HUES64 (cell line): Measurements from ENCODE around the gene SH3PXD2A.

Experiments
- H3K27ac ChIP-seq: 2 replicates; pipeline ENCODE4 v1.7.0; 2013; ENCODE audit warnings: low read depth, low read length, inconsistent platforms
- H3K27me3 ChIP-seq: 2 replicates; pipeline ENCODE4 v1.6.1; 2013; ENCODE audit warnings: mild to moderate bottlenecking, low read length; ENCODE audit not compliant: insufficient read depth
- H3K36me3 ChIP-seq: 2 replicates; pipeline ENCODE4 v1.6.1; 2013; ENCODE audit warnings: mild to moderate bottlenecking, low read length; ENCODE audit not compliant: insufficient read depth
- H3K4me1 ChIP-seq: 2 replicates; pipeline ENCODE4 v1.6.1; 2013; ENCODE audit warnings: mild to moderate bottlenecking, low read length, moderate library complexity; ENCODE audit not compliant: insufficient read depth
- H3K4me3 ChIP-seq: 2 replicates; pipeline ENCODE4 v1.5.1; 2013; ENCODE audit warnings: mild to moderate bottlenecking, low read length, moderate library complexity
- H3K9ac ChIP-seq: 2 replicates; pipeline ENCODE4 v1.6.1; 2013; ENCODE audit warnings: mild to moderate bottlenecking, low read depth, low read length
- H3K9me3 ChIP-seq: 2 replicates; pipeline ENCODE4 v1.6.1; 2013; ENCODE audit warnings: low read depth, low read length; ENCODE audit not compliant: insufficient read depth
- WGBS: fragments of 150-250, 120-280 bp; methylation state at CpG from one replicate; pipeline ENCODE4 v1.1.7; 2013; ENCODE audit warnings: missing lambda C conversion rate; 5-methylcytosine and 5-hydroxymethylcytosine counted together

The SH3PXD2A gene

DNA sequence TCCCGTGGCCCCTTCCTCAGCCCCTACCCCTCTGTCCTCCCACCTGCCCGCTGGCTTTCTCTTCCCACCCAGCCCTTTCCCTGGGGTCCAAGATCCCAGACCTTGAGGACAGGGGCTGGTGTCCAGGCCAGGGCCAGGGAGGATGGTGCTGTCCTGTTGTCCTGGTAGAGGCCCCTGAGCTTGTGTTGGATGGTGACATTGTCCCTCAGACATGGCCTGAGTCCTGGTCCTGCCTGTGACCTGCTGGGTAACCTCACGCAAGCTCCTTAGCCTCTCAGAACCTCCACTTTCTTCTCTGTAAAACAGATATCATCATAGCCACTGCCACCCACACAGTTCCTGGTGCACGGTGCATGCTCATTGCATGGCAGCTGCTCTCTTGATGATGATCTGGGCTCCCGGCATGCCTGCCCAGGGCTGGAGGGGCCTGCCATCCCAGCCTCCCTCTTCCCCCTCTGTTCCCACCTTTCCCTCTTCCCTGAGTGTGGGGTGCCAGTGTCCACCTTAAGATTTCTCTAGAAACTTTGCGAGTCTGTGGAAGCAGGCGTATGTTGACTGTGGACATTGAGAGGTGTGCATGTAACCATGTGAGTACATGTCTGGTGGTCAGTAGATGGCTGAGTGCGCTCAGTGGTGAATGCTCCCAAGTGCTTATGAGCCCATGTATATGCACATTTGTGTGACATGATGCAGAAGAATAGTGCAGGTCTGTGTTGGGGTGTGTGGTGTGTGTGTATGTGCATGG lies 301.5 kb downstream of the SH3PXD2A start:
- no peaks in the 10 kb centered on the region for H3K9me3 ChIP-seq
- H3K36me3 ChIP-seq = no peaks in the 10 kb centered on the region
- H3K27me3 ChIP-seq = peaks cover 33% of the 10 kb centered on the region
- no peak overlapping the region for H3K9ac ChIP-seq
- H3K4me1 ChIP-seq = peaks cover 3% of the 10 kb centered on the region; the same call in 1 of the 2 replicates
- no peak overlapping the region for H3K27ac ChIP-seq
- 94% methylated on average over 8 of the region's 8 CpGs for WGBS
- no peak overlapping the region for H3K4me3 ChIP-seq

DNA sequence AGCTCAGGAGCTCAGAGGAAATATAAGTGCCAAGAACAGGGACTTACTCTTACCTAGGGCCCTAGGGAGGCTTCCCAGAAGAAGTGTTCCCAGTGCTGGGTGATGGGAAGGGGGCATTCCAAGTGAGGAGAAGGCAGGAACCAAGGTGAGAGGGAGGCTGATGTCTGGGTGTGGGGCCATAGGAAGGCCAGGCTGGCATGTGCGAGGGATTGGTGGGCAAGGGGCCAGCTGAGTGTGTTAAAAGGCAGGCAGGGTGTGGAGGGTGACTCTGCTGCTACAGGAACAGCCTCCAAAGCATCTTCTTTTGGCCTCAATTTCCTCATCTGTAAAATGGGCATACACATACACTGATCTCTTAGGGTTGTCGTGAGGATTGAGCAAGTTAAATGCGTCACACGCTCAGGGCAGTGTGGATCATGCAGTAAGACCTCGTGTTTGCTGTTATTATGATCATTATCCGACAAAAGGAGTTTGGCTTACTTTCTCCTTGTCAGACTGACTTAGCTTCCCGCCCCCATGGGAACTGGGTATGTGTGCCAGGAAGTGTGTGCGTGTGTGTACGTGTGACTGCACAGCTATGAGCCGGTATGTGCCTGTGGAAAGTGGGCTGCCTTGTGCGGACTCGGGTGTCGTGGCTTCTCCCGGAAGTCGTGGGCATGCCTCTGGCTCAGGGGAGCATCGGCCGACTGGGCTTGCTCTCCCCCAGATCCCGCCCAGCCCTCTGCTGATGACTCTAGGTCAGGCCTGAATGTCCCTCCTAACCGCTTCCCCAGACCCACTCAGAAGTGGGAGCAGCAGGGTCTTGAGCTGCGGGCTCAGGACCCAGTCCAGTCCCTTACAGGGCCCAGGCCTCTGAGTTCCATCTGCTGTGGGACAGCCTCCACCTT lies 302.3 kb downstream of the SH3PXD2A start:
- 94% methylated on average over 20 of the region's 20 CpGs for WGBS

DNA sequence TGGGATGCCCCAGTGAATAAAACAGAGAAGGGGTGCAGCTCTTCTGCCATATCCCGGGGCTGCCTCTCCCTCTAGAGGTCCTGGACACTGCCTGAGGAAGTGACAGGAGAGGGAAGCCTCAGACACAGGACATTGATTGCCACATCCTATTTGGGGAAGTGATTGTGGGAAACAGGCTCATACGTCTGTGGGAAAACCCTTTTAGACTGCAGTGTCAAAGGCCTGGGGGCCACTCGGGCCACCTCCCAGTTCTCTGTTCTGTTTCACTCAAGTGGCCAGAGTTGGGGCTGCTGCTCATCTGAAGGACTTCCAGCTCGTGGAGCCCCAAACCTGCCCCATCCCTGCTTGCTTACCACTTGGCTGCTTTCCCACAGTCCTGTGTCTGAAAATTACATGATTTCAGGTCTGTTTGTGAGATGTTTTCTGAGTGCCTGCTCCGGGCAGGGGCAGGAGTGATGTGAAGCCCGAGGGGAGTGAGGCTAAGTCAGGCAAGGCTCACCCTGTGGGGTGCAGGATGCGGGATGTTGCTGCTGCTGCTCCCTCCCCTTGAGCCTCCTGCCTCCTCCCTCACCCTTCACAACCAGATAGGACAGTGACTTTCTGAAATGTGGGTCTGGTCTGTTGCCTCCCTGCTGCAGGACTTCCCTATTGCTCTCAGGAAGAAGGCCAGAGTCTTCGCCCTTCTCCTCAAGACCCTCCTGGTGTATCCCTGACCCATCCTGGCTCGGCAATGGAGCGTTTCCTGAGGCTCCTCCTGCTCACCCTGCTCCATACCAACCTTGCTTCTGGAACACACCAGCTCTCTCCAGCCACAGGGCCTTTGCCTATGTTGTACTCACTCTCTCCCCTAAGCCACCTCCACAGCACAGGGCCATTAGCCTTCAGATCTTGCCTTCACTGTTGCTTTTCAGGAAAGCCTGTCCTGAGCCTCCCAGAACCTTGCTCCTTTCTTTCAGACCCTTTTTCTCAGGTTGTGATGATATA lies 303.5 kb downstream of the SH3PXD2A start:
- Histone ChIP-seq H3K27ac (no peak overlapping the region), H3K4me3 (no peak overlapping the region), H3K4me1 (peaks cover 3% of the 10 kb centered on the region; the same call in 1 of the 2 replicates), H3K27me3 (peaks cover 33% of the 10 kb centered on the region), H3K36me3 (no peaks in the 10 kb centered on the region), H3K9ac (no peak overlapping the region), H3K9me3 (no peaks in the 10 kb centered on the region)
- WGBS = 77% methylated on average over 10 of the region's 10 CpGs

More for the DNA sequence above, 302.3 kb downstream of the SH3PXD2A start:
- no peaks in the 10 kb centered on the region for H3K9me3 ChIP-seq
- peaks cover 33% of the 10 kb centered on the region for H3K27me3 ChIP-seq
- no peak overlapping the region for H3K4me3 ChIP-seq
- H3K4me1 ChIP-seq = peaks cover 3% of the 10 kb centered on the region; the same call in 1 of the 2 replicates
- no peak overlapping the region for H3K27ac ChIP-seq
- no peak overlapping the region for H3K9ac ChIP-seq
- no peaks in the 10 kb centered on the region for H3K36me3 ChIP-seq

DNA sequence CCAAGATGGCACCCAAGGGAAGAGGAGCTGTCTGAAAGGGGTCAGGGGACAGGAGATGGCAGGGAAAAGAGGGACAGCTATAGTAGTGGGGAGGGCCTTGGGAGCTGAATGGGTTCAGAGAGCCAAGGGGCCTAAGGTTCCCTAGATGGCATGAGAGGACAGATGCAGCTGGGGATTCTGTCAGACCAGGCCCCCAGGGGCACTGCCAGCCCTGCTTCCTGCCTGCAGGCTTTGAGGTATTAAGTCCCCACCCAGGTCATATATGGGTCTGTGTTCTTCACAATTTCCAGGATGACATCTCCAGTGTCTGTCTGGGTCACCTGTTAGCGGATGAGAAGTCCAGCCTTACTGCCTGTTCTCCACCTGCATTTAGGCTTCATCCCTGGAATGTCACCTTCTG lies 305.1 kb downstream of the SH3PXD2A start:
- H3K27ac ChIP-seq = no peak overlapping the region
- H3K4me1 ChIP-seq = no peaks in the 10 kb centered on the region
- no peak overlapping the region for H3K9ac ChIP-seq
- no peaks in the 10 kb centered on the region for H3K36me3 ChIP-seq
- peaks cover 19% of the 10 kb centered on the region for H3K27me3 ChIP-seq
- 96% methylated on average over 1 of the region's 1 CpG for WGBS
- H3K9me3 ChIP-seq = no peaks in the 10 kb centered on the region
- H3K4me3 ChIP-seq = no peak overlapping the region

DNA sequence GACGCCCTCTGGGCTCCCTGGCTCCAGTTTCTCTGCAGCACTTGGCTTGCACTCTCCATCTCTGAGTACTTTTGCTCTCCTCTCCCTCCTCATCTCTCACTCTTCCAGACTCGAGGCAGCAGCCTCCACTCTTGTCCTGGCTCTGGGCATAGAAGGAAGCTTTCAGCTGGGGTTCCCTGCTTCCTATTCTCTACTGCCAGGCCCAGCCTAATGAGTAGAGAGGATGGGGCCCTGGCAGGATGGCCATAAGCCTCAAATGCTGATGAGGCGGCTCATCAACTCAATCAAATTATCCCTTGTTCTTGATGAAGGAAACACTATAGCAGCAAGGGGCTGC lies 306.1 kb downstream of the SH3PXD2A start:
- Histone ChIP-seq H3K4me3 (no peak overlapping the region), H3K36me3 (no peaks in the 10 kb centered on the region), H3K9me3 (no peaks in the 10 kb centered on the region), H3K9ac (no peak overlapping the region), H3K27ac (no peak overlapping the region), H3K27me3 (peaks cover 13% of the 10 kb centered on the region), H3K4me1 (no peaks in the 10 kb centered on the region)
- WGBS = 87% methylated on average over 3 of the region's 3 CpGs

DNA sequence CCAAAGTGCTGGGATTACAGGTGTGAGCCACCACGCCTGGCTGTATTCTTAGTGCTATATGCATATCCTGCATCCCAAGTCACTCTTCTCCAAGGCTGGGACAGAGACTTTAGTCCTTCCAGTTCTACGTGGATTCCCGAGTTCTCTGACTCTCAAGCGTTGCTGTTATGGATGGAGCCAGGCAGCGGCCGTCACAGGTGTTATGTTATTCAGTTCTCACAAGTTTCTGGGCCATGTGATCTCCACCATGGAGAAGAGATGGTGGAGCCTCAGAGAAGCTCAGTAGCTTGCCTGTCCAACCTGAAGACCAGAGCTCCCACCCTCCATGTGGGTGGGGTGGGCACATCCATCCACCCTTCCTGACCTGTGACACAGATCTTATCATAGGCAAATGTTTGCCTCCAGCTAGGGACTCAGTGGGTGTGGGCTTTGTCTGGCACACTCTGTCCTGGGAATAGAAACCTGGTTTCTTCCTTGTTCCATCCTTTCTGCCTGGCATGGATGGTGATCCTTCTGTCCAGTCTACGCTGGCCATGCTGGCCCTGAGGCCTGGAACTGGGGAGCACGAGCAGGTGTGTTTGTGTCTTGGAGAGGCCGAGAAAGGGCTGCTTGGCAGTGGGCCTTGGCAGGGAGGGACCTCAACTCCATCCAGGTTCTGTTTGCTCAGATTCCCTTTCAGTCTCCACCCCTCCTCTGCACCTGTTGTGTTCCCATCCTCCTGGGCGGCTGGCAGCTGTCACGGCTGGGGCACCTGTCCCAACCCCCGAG lies 306.6 kb downstream of the SH3PXD2A start:
- no peaks in the 10 kb centered on the region for H3K4me1 ChIP-seq
- H3K4me3 ChIP-seq = no peak overlapping the region
- peaks cover 10% of the 10 kb centered on the region; the same call in 1 of the 2 replicates for H3K27me3 ChIP-seq
- no peak overlapping the region for H3K9ac ChIP-seq
- no peaks in the 10 kb centered on the region for H3K9me3 ChIP-seq
- WGBS = 92% methylated on average over 12 of the region's 12 CpGs
- no peak overlapping the region for H3K27ac ChIP-seq
- H3K36me3 ChIP-seq = no peaks in the 10 kb centered on the region

DNA sequence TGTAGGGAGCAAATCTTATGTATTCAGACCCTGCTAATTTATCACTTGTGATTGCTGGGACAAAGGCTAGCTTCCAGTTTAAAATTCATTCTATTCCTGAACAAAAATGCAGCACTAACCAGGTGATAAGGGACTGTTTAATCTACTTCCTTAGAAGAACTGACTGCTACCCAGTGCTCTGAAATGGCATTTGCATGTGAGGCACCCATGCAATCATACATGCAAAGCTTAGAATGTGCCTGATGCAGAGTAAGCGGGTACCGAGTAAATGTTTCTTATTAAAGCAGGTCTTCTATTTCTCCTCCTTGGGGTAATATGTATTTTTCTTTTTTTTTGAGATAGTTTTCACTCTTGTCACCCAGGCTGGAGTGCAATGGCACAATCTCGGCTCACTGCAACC lies 307.4 kb downstream of the SH3PXD2A start:
- Histone ChIP-seq H3K9me3 (no peaks in the 10 kb centered on the region), H3K27ac (no peak overlapping the region), H3K4me3 (no peak overlapping the region), H3K4me1 (peaks cover 8% of the 10 kb centered on the region; the same call in 1 of the 2 replicates), H3K36me3 (no peaks in the 10 kb centered on the region), H3K9ac (no peak overlapping the region), H3K27me3 (peaks cover 6% of the 10 kb centered on the region; the same call in 1 of the 2 replicates)
- 100% methylated on average over 3 of the region's 3 CpGs for WGBS

DNA sequence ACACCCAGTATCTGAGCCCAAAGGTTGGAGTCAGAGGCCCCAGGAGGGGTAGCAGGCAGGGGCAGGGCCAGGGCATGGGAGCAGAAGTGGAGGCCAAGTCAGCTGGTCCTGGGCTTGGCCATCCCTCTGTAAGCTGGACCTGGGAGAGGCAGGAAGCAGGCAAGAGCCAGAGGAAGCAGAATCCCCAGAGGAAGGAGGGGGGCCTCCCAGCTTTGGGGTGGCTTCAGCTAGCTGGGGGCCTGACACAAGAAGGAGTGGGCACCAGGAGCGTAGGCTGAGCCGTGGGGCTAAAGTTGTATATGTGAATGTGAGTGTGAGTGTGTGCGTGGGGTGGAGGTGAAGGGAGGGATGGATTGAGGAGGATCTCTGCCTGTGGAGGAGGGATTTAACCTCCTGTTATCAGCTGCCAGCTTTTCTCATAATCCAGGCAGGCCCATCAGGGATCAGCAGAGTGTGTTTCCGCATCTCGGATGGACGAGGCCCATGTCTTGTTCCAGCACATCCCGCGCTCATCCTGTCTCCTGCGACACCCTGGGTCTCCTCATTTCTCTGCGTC lies 307.9 kb downstream of the SH3PXD2A start:
- 92% methylated on average over 10 of the region's 10 CpGs for WGBS
- H3K27ac ChIP-seq = no peak overlapping the region
- peaks cover 11% of the 10 kb centered on the region; the same call in 1 of the 2 replicates for H3K4me1 ChIP-seq
- no peak overlapping the region for H3K9ac ChIP-seq
- H3K27me3 ChIP-seq = peaks cover 4% of the 10 kb centered on the region; the same call in 1 of the 2 replicates
- no peaks in the 10 kb centered on the region for H3K9me3 ChIP-seq
- H3K4me3 ChIP-seq = no peak overlapping the region
- no peaks in the 10 kb centered on the region for H3K36me3 ChIP-seq

DNA sequence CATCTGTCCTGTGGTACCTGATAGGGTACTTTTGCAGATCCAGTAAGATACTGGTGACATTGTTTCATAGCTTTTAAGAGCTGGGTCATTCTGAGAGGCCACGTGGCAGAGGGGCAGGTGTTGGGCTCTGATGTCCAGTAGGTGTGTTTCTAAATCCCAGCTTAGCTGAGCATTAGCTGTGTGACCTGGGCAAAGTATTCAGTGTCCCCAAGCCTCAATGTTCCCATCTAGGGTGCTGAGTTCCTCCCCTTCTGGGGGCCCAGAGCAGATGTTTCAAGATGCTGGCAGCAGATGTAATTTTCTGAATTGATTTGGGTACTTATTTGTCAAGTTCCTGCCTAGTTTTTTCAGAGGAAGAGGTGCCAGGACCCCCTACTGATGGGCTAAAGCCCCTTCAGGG lies 309.0 kb downstream of the SH3PXD2A start:
- Histone ChIP-seq H3K27ac (no peak overlapping the region), H3K4me1 (peaks cover 13% of the 10 kb centered on the region; the same call in 1 of the 2 replicates), H3K27me3 (peaks cover 2% of the 10 kb centered on the region; the same call in 1 of the 2 replicates), H3K4me3 (no peak overlapping the region), H3K9me3 (no peaks in the 10 kb centered on the region), H3K9ac (no peak overlapping the region), H3K36me3 (no peaks in the 10 kb centered on the region)
- WGBS = 81% methylated on average over 1 of the region's 1 CpG
